BJ (cell line): ENCODE data around the gene VEGFD. TPM values are rescaled to one million over a fixed set of nuclear protein-coding genes. Genes with fewer than 3 reads are reported as not detected.

Experiments used
- CTCF ChIA-PET: fragments of 350-600 bp; formaldehyde crosslinking; extraction: SDS; loops from one replicate; lab custom pipeline; 2021; ENCODE audit warnings: antibody characterized with exemption, inconsistent platforms; lab: Yijun Ruan, JAX
- POLR2A ChIA-PET: fragments of 300-600 bp; sonication (Branson Sonifier 250); formaldehyde crosslinking; extraction: SDS; loops from one replicate; lab custom pipeline; 2021; ENCODE audit warnings: antibody characterized with exemption; lab: Charles Lee
- DNase-seq: peaks from one replicate; pipeline ENCODE4 v3.0.0-alpha.2; 2011; ENCODE audit warnings: low read depth
- H3K27me3 ChIP-seq: 2 replicates; pipeline ENCODE4 v1.6.0; 2011; ENCODE audit warnings: low read length; ENCODE audit not compliant: control insufficient read depth, insufficient read depth
- H3K36me3 ChIP-seq: 2 replicates; pipeline ENCODE4 v1.5.1; 2011; ENCODE audit warnings: low read length; ENCODE audit not compliant: control insufficient read depth, insufficient read depth
- H3K4me3 ChIP-seq: 2 replicates; pipeline ENCODE4 v1.5.1; 2011; ENCODE audit warnings: low read depth, mild to moderate bottlenecking, control low read depth, low read length
- CTCF ChIP-seq: IDR thresholded peaks from 2 replicates; pipeline ENCODE4 v1.5.1; 2011; ENCODE audit warnings: low read depth, mild to moderate bottlenecking, control low read depth, inconsistent platforms, low read length, moderate library complexity; ENCODE audit not compliant: insufficient read depth
- polyA plus RNA-seq: library from polyadenylated mRNA; depleted of rRNA; stranded (reverse); fragments of >200 nt; gene quantifications from 2 replicates; pipeline ENCODE4 v1.2.3, GENCODE V29; 2011

VEGFD gene
- polyA plus RNA-seq, 1 experiment = 0.07 TPM

- no peak overlapping the region for H3K4me3 ChIP-seq
- no peak for TF ChIP-seq CTCF
- H3K27me3 ChIP-seq = no peaks in the 10 kb centered on the region
- CTCF ChIA-PET = interaction anchor here (0.8 kb wide), 1 partner anchor 63 kb away, joined by 3 read pairs; no protein-coding TSS in a partner anchor
- POLR2A ChIA-PET = no interaction called here
- DNase-seq = no peak
- H3K36me3 ChIP-seq = no peaks in the 10 kb centered on the region
Observed at GRCh38 chrX:15405846-15406245, 21.6 kb upstream of the VEGFD start.

GRCh38 chrX:15404401-15405096, 20.3 kb upstream of the VEGFD start:
- no peaks in the 10 kb centered on the region for H3K36me3 ChIP-seq
- H3K27me3 ChIP-seq = no peaks in the 10 kb centered on the region
- no peak for DNase-seq
- ChIA-PET CTCF (no interaction called here), POLR2A (no interaction called here)
- no peak for TF ChIP-seq CTCF
- H3K4me3 ChIP-seq = no peak overlapping the region

GRCh38 chrX:15401378-15401777, 17.2 kb upstream of the VEGFD start:
- DNase-seq = no peak
- ChIA-PET CTCF (interaction anchor here (1.2 to 1.4 kb wide), 2 partner anchors 18 to 52 kb away, joined by 3 read pairs; no protein-coding TSS in a partner anchor), POLR2A (no interaction called here)
- Histone ChIP-seq H3K36me3 (no peaks in the 10 kb centered on the region), H3K4me3 (no peak overlapping the region), H3K27me3 (no peaks in the 10 kb centered on the region)
- no peak for TF ChIP-seq CTCF

- TF ChIP-seq CTCF = no peak
- no peaks in the 10 kb centered on the region for H3K27me3 ChIP-seq
- CTCF ChIA-PET = interaction anchor here (1.4 kb wide), 1 partner anchor 17 kb away, joined by 3 read pairs; no protein-coding TSS in a partner anchor
- H3K4me3 ChIP-seq = no peak overlapping the region
- POLR2A ChIA-PET = no interaction called here
- no peak for DNase-seq
- H3K36me3 ChIP-seq = no peaks in the 10 kb centered on the region
Observed at GRCh38 chrX:15399962-15400391, 15.8 kb upstream of the VEGFD start.

- CTCF ChIA-PET = no interaction called here
- TF ChIP-seq CTCF = no peak
- no peaks in the 10 kb centered on the region for H3K27me3 ChIP-seq
- H3K36me3 ChIP-seq = no peaks in the 10 kb centered on the region
- POLR2A ChIA-PET = no interaction called here
- H3K4me3 ChIP-seq = no peak overlapping the region
- no peak for DNase-seq
Observed at GRCh38 chrX:15398874-15399273, 14.7 kb upstream of the VEGFD start.
